Fibroblast of upper back skin (primary cell): Measurements from ENCODE around the gene DUSP8.
"Not testable (repeated sequence)": the region's sequence is repeated elsewhere in the genome, so short reads cannot be mapped to it uniquely, and the experiment has no call there.

Experiments
- DNase-seq: peaks from one replicate; pipeline ENCODE4 v3.0.0-alpha.2; 2013

DUSP8 gene

DNA sequence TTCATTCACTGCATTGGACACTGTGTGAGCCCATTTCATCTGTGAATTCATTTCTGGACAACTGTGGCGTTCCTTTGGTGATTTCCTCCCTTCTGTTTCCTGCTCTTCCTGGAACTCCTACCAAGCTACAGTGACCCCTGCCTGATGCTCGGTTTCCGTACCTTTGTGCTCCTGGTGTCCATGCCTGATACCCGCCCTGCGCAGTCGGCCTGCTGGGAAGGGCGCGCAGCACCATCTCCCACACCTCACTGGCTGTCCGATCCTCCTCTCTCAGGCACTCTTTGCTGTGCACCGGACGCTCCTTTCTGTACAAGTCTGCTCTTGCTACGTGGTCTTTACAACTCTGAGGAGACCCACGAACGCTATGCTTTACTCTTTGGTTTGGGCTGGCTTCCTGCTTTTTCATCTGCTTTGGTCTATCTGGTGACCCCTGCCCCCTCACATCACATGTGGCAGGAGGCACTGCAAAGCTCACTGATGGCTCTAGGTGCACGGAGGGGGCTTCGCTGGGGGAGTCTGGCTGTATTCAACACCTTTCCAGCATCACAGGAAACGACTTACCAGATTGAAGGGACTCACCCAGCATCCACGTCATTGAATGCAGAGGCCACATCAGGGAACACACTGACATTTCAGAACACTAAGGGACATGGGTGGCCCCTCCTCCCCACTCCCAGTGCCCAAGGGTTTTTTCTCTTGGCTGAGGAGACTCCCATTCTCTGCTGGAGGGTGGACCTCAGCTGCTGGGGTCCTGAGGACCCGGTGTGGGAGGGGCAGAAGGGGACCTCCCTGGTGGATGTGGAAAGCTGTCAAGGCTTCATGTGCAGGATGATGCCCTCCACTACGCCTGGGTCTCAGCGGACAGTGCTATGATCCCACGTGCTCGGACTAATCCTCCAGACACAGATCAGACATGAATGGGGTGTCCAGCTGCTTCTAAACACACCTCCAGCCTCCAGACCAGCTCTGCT, 58.5 kb downstream of the DUSP8 start:
- DNase-seq: no peak

DNA sequence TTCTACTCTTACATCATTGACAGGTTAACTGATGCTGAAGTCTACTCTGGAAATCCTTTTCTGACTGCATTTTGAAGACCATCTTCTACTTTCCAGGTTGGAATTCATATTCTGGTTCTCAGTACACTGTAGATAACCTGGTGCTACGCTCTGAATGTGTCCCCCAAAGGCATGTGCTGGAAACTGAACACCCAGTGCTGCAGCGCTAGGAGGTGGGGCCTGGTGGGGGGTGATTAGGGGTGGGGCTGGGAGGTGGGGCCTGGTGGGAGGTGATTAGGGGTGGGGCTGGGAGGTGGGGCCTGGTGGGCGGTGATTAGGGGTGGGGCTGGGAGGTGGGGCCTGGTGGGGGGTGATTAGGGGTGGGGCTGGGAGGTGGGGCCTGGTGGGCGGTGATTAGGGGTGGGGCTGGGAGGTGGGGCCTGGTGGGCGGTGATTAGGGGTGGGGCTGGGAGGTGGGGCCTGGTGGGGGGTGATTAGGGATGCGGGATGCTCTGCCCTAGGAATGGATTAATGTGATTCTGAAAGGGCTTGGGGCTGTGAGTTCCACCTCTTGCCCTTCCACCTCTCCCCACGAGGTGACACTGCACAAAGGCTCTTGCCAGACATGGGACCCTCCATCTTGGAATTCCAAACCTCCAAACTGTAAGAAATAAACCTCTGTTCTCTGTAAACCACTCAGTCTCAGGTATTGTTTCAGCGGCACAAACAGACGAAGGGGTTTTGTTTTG, 59.4 kb downstream of the DUSP8 start:
- DNase-seq: not testable (repeated sequence)

- no peak for DNase-seq
Observed at GRCh38 chr11:1511937-1512496, 60.1 kb downstream of the DUSP8 start.

- DNase-seq: no peak
Observed at GRCh38 chr11:1510928-1511327, 61.1 kb downstream of the DUSP8 start.

GRCh38 chr11:1510351-1510750, 61.7 kb downstream of the DUSP8 start:
- DNase-seq: not testable (repeated sequence)

GRCh38 chr11:1509626-1510255, 62.3 kb downstream of the DUSP8 start:
- no peak for DNase-seq

DNA sequence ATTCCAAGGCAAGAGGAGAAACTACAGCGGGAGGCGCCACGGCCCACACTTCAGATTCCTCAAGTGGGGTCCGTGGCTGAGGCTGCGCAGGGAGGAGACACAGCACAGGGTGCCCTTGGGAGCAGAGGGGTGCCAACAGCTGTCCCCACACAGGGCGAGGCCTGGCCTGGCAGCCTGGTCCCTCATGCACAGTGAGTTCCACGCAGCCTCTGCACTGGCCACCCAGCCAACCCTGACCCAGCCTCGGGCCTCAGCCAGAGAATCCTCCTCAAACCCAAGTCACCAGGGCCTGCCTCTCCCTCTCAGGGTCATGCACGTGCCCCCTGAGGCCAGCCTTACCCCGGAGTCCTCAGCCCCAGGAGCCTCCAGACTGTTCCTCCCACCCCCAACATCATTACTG, 63.1 kb downstream of the DUSP8 start:
- DNase-seq: no peak

DNA sequence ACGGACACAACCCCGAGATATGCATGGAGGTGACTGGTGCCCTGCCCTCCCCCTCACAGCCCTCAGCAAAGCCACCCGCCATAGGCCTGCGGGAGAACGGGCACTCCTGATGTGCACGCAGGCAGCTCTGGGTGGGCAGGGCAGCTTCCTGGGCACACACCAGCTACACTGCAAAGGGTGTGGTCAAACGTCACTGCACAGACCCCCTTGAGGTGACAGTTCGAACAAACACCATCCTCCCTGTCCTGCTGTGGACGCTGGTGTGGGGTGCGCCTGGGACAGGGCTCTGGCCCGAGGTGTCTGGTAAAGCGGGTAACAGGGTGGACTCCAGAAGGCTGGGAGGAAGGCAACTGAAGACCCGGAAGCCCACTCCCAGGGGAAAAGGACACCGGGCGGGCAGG, 63.6 kb downstream of the DUSP8 start:
- DNase-seq: no peak

- DNase-seq: no peak
Observed at GRCh38 chr11:1507381-1508140, 64.5 kb downstream of the DUSP8 start.

DNA sequence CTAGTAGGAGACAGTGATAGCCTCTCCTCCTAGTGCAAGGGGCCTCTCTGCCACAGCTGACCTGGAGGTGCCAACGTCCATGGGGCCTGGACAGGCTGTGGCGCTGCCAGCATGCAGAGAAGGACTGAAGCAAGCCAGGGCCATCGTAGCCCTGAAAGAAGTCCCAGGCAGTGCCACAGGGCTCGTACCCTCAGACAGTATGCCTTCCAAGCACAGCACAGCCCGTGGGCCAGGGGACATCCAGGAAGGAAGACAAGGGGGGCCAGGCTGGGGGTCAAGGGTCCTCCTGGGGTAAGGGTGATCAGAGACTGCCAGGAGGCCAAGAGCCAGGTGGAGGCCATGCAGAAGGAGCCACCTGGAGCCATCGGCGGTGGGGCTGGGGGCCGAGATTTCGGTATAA, 65.1 kb downstream of the DUSP8 start:
- DNase-seq: no peak

- DNase-seq: no peak
Observed at GRCh38 chr11:1505480-1505879, 66.6 kb downstream of the DUSP8 start.

- no peak for DNase-seq
Observed at GRCh38 chr11:1504581-1505290, 67.3 kb downstream of the DUSP8 start.

- no peak for DNase-seq
Observed at GRCh38 chr11:1504138-1504537, 67.9 kb downstream of the DUSP8 start.
